Spleen (tissue), 11 donors: ENCODE measurements around the gene PITHD1. TPM values are rescaled to one million over a fixed set of nuclear protein-coding genes. Genes with fewer than 3 reads are reported as not detected.
A peak's percentile ranks its signal among the peaks of the same experiment; 100 is the strongest.

Source experiments
- DNase-seq: peaks from one replicate; pipeline ENCODE4 v3.0.0-alpha.2; 2020
- H3K27ac ChIP-seq, 8 donors: fragments of 200-600 bp; sonication (generic) in 7 of 8; 1 replicate in 4 of 8; 2 replicates in 4 of 8; pipeline versions ENCODE4 v1.5.0 to v1.8.0; 2016 to 2021; ENCODE audit warnings: inconsistent platforms in 4 of 8, mild to moderate bottlenecking in 4 of 8, moderate library complexity in 1 of 8
- H3K27me3 ChIP-seq, 7 donors: fragments of 200-600 bp; sonication (generic) in 6 of 7; replicated peaks in 1 of 7; 1 replicate in 4 of 7; 2 replicates in 3 of 7; pipeline versions ENCODE4 v1.5.0 to v1.8.0; 2016 to 2021; ENCODE audit warnings: inconsistent platforms in 3 of 7, mild to moderate bottlenecking in 1 of 7
- H3K36me3 ChIP-seq, 6 donors: fragments of 200-600 bp; sonication (generic) in 5 of 6; 1 replicate in 4 of 6; 2 replicates in 2 of 6; pipeline versions ENCODE4 v1.5.0 to v1.8.0; 2016 to 2021; ENCODE audit warnings: inconsistent platforms in 2 of 6
- H3K4me1 ChIP-seq, 6 donors: fragments of 200-600 bp; sonication (generic) in 5 of 6; 1 replicate in 3 of 6; 2 replicates in 3 of 6; pipeline versions ENCODE4 v1.5.0 to v1.8.0; 2016 to 2021; ENCODE audit warnings: inconsistent platforms in 3 of 6
- H3K4me3 ChIP-seq, 8 donors: fragments of 200-600 bp; sonication (generic) in 7 of 8; 1 replicate in 4 of 8; 2 replicates in 4 of 8; pipeline versions ENCODE4 v1.5.0 to v1.8.0; 2016 to 2021; ENCODE audit warnings: inconsistent platforms in 4 of 8, mild to moderate bottlenecking in 4 of 8, moderate library complexity in 2 of 8
- H3K9me3 ChIP-seq, 8 donors: fragments of 200-600 bp; sonication (generic) in 7 of 8; 1 replicate in 4 of 8; 2 replicates in 4 of 8; pipeline versions ENCODE4 v1.5.0 to v1.8.0; 2016 to 2021; ENCODE audit warnings: inconsistent platforms in 4 of 8
- POLR2A ChIP-seq, 3 donors: fragments of 450-650 bp; IDR thresholded peaks; one replicate each; pipeline ENCODE4 v1.5.1; 2017; ENCODE audit warnings: antibody characterized with exemption in 3 of 3, mild to moderate bottlenecking in 1 of 3
- POLR2AphosphoS5 ChIP-seq, 3 donors: sonication (generic); formaldehyde crosslinking; IDR thresholded peaks; one replicate each; pipeline ENCODE4 v1.5.1; 2017; ENCODE audit warnings: antibody characterized with exemption in 3 of 3
- WGBS, 5 donors: extraction: QIAGEN DNeasy Blood & Tissue Kit in 3 of 5; methylation state at CpG; one replicate each; pipeline versions ENCODE4 v1.1.5 to v1.1.7; 2013 to 2018; 5-methylcytosine and 5-hydroxymethylcytosine counted together
- intact Hi-C: fragments of 100-400 bp; cut with DNase I; formaldehyde crosslinking; loops from one replicate; pipeline ENCODE4 v1.15.0; 2023; ENCODE audit warnings: low total_unique reads
- polyA plus RNA-seq, 3 donors: library from polyadenylated mRNA; stranded (reverse); fragments of 200-250 nt; gene quantifications; one replicate each; pipeline ENCODE4 v1.2.1, GENCODE V29; 2013
- total RNA-seq, 7 donors: library from RNA; depleted of rRNA in 3 of 7; stranded (reverse); fragments of >200 nt in 3 of 7; fragmentation: NEBNext Ultra II Directional in 4 of 7; extraction: Animal tissue kit (Norgen Biotek cat#: 25700) in 4 of 7; gene quantifications; one replicate each; pipeline versions ENCODE4 v1.1.0 to v1.2.1, GENCODE V29; 2016 to 2021
- TF ChIP-seq, protein P1 (sequence below), 11 experiments: fragments of 200-600 bp in 7 of 11; fragments of 450-650 bp in 4 of 11; sonication (generic) in 4 of 11; IDR thresholded peaks in 8 of 11; conservative IDR thresholded peaks in 3 of 11; 1 replicate in 7 of 11; 2 replicates in 4 of 11; pipeline versions ENCODE4 v1.4.0 to v1.8.0; 2016 to 2021; ENCODE audit warnings: antibody characterized with exemption in 11 of 11, inconsistent platforms in 4 of 11, mild to moderate bottlenecking in 1 of 11
- donor health status: healthy with polysubstance abuse.
- donor health status: DM: no; HTN: no; CAD: no; lungs with moderate emphysema.
- donor health status: DM: no; HTN: no; CAD: no.
- donor health status: Bipolar disorder and iron deficiency.
- donor health status: healthy.
- donor health status: DM: no; HTN: no; CAD: no.
- donor health status: DM: yes; HTN: yes; CAD: no.

PITHD1 gene
- total and polyA plus RNA-seq, 10 donors = 43.9 to 68.5 (median 52.0) TPM

DNA sequence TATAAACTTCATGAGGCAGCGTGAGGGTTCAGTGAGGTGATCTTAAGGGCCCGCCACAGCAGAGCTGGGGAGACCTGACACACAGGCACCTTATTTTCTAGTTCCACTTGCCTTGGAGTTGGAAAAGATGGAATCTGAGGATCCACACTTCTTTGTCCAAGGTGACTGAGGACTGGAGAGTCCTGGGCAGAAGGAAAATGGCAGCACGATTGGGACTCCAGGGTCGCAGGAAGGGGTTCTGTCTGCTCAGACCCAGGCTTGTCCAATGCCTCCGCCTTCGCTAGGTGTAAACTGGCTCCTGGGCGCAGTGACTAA, 21.0 kb downstream of the PITHD1 start:
- no peaks in the 10 kb centered on the region for H3K9me3 ChIP-seq
- intact Hi-C loops = no loop called here
- H3K4me3 ChIP-seq = peak overlapping the region in 6 of 8 donors; percentile 75 to 98 (median 84)
- peaks cover 5 to 78% (median 44%) of the 10 kb centered on the region in 6 donors for H3K4me1 ChIP-seq
- H3K27ac ChIP-seq = peak overlapping the region; percentile 82 to 97 (median 94)
- H3K27me3 ChIP-seq = no peaks in the 10 kb centered on the region
- DNase-seq = no peak
- WGBS, 5 donors = 60 to 78% (median 63%) methylated on average over 7 of the region's 7 CpGs
- TF ChIP-seq, protein P1, sequence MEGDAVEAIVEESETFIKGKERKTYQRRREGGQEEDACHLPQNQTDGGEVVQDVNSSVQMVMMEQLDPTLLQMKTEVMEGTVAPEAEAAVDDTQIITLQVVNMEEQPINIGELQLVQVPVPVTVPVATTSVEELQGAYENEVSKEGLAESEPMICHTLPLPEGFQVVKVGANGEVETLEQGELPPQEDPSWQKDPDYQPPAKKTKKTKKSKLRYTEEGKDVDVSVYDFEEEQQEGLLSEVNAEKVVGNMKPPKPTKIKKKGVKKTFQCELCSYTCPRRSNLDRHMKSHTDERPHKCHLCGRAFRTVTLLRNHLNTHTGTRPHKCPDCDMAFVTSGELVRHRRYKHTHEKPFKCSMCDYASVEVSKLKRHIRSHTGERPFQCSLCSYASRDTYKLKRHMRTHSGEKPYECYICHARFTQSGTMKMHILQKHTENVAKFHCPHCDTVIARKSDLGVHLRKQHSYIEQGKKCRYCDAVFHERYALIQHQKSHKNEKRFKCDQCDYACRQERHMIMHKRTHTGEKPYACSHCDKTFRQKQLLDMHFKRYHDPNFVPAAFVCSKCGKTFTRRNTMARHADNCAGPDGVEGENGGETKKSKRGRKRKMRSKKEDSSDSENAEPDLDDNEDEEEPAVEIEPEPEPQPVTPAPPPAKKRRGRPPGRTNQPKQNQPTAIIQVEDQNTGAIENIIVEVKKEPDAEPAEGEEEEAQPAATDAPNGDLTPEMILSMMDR (IDR thresholded peaks at IDR 0.05 in 8 of 11, conservative IDR thresholded peaks at IDR 0.05 in 3 of 11) = no peak
- TF ChIP-seq POLR2A (IDR thresholded peaks at IDR 0.05) (no peak), POLR2AphosphoS5 (IDR thresholded peaks at IDR 0.05) (no peak)
- peaks cover 0 to 66% (median 40%) of the 10 kb centered on the region in 6 donors for H3K36me3 ChIP-seq

DNA sequence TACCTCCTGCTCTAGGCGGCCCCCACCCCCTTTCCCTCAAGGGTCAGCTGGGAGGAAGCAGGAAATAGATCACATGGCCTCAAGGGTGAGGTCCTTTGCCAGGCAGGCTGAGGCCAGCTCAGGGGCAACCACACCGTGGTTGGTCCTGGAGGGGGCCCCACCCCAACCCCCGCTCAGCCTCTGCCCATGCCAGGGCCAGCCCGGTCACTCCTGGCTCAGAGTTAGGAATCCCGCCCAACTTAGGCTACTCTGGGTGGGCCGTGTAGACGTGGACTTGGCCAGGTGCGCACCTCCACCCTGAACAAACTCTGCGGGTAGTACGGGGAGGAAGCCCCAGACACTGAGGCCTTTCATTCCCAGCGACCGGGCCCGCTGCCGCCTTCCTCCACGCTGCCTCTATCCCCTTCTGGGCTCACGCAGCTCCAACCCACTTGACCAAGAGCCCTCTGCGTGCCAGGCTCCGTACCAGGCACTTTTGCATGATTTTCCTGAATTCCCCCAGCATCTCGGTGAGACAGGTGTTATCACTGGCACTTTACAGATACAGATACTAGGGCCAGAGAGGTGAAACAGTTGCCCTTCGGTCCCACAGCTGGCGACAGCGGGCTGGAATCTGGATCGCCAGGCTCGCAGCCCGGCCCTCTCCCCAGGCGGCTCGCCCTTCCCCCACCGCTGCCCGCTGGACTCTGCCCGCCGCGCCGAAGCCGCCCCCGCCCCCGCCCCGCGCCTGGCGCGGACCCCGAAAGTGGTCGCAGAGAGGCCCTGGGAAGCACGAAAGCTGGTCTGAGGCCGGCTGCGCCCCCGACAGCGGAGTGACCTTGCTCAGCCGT, 21.6 kb downstream of the PITHD1 start:
- Histone ChIP-seq H3K36me3 (peaks cover 0 to 65% (median 35%) of the 10 kb centered on the region in 6 donors), H3K4me1 (peaks cover 5 to 72% (median 41%) of the 10 kb centered on the region in 6 donors), H3K4me3 (peak overlapping the region; percentile 75 to 98 (median 86)), H3K27ac (peak overlapping the region; percentile 82 to 97 (median 94)), H3K9me3 (no peaks in the 10 kb centered on the region), H3K27me3 (no peaks in the 10 kb centered on the region)
- DNase-seq = peak; percentile 88
- intact Hi-C loops = no loop called here
- WGBS, 5 donors = 1 to 9% (median 2%) methylated on average over 16 to 48 of the region's 48 CpGs
- TF ChIP-seq POLR2AphosphoS5 (IDR thresholded peaks at IDR 0.05) (peak; percentile 86 to 89 (median 87)), POLR2A (IDR thresholded peaks at IDR 0.05) (no peak)
- TF ChIP-seq, protein P1 (IDR thresholded peaks at IDR 0.05 in 8 of 11, conservative IDR thresholded peaks at IDR 0.05 in 3 of 11) = no peak

DNA sequence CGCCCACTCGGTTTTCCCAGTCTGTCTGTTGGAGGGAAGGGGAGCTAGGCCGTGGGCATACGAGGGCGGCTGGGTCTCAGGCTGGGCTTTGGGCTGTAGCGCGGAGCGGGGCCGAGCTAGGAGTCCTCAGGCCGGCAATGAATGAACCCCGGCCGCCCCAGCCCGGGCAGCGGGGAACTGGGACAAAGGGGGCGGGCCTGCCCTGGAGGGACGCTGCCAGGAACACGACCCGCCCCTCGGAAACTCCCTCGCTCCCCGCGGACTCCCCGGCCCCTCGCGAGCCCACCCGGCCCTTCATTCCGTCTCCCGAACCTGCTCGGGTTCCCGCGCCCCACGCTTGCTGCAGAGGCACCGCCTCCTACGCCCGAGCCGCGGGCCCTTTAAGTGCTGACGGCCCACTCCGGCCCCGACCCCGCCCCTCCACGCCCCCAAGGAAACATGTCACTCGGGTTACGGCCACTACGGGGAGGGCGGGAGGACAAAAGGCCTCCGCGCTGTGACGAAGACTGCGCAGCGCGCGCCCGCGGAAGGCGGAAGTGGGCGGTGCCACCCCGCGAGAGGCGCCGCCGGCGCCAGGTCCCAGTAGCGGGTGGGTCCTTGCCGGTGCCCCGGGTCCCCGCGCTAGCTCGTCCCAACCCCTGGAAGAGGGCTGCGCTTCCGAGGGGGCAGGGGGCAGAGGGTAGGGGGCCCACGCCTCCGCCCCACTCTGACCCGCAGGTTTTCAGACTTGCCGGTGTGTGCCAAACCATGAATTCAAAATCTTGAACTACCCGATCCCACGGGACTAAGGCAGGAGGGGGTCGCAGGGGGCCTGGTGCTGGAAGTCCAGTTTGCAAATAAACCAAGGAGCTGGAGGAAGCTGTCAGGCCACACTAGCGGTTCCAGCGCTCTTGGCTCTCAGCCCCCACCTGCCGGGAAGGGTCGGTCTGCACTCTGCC, 22.5 kb downstream of the PITHD1 start, which contains the start of gene GALE:
Gene GALE (minus strand): TSS at position 355 of the 938 bp plus-strand sequence. CDS start 1,747 bp downstream, outside the sequence.
- TF ChIP-seq, protein P1 (IDR thresholded peaks at IDR 0.05 in 8 of 11, conservative IDR thresholded peaks at IDR 0.05 in 3 of 11) = peak in 5 of 11 experiments; percentile 8 to 38 (median 28)
- TF ChIP-seq POLR2A (IDR thresholded peaks at IDR 0.05) = peak; percentile 48 to 77 (median 70)
- peak; percentile 95 to 98 (median 97) for TF ChIP-seq POLR2AphosphoS5 (IDR thresholded peaks at IDR 0.05)

More for the DNA sequence above, 22.5 kb downstream of the PITHD1 start, which contains the start of gene GALE:
- H3K4me3 ChIP-seq = peak within 1 kb of the TSS; percentile 75 to 98 (median 86)
- peak within 1 kb of the TSS; percentile 82 to 97 (median 94) for H3K27ac ChIP-seq
- DNase-seq = peak; percentile 99
- intact Hi-C loops = no loop called here
- H3K36me3 ChIP-seq = peaks cover 0 to 64% (median 28%) of the 10 kb centered on the region in 6 donors
- no peaks in the 10 kb centered on the region for H3K27me3 ChIP-seq
- peaks cover 5 to 69% (median 39%) of the 10 kb centered on the region in 6 donors for H3K4me1 ChIP-seq
- WGBS, 5 donors = 0 to 1% (median 0%) methylated on average over 23 to 82 of the region's 82 CpGs
- H3K9me3 ChIP-seq = no peaks in the 10 kb centered on the region
